Measurements from ENCODE around the gene CCL3.
"Not testable (repeated sequence)": the region's sequence is repeated elsewhere in the genome, so short reads cannot be mapped to it uniquely, and the experiment has no call there.

CCL3 gene

GRCh38 chr17:36094232-36094631, 4.3 kb upstream of the CCL3 start:
- TF ChIP-seq CTCF (IDR thresholded peaks at IDR 0.05; ENCODE audit: low read depth, low read length) = no peak

GRCh38 chr17:36092715-36093114, 2.8 kb upstream of the CCL3 start:
- DNase-seq (ENCODE audit: low read depth, low spot score); H3K4me3 ChIP-seq (ENCODE audit: low read depth, low read length); in situ Hi-C loops (cut with HindIII; ENCODE audit: low sequenced_read_pairs): not testable (repeated sequence)

More at GRCh38 chr17:36094232-36094631, 4.3 kb upstream of the CCL3 start:
- no peak for DNase-seq (ENCODE audit: low read depth, low spot score)
- no peak overlapping the region for H3K4me3 ChIP-seq (ENCODE audit: low read depth, low read length)
- in situ Hi-C loops (cut with HindIII; ENCODE audit: low sequenced_read_pairs) = no loop called here

- no peak for TF ChIP-seq CTCF (IDR thresholded peaks at IDR 0.05; ENCODE audit: low read depth, low read length)
- no peak overlapping the region for H3K4me3 ChIP-seq (ENCODE audit: low read depth, low read length)
- in situ Hi-C loops (cut with HindIII; ENCODE audit: low sequenced_read_pairs) = no loop called here
- no peak for DNase-seq (ENCODE audit: low read depth, low spot score)
These were observed 2.3 kb upstream of the CCL3 start for GRCh38 chr17:36092230-36092629.

GRCh38 chr17:36089339-36089865, 541 bp downstream of the CCL3 start:
- TF ChIP-seq CTCF (IDR thresholded peaks at IDR 0.05; ENCODE audit: low read depth, low read length) = no peak
- no peak for DNase-seq (ENCODE audit: low read depth, low spot score)
- H3K4me3 ChIP-seq (ENCODE audit: low read depth, low read length) = no peak overlapping the region
- in situ Hi-C loops (cut with HindIII; ENCODE audit: low sequenced_read_pairs) = no loop called here

- no peak for DNase-seq (ENCODE audit: low read depth, low spot score)
- no peak for TF ChIP-seq CTCF (IDR thresholded peaks at IDR 0.05; ENCODE audit: low read depth, low read length)
- in situ Hi-C loops (cut with HindIII; ENCODE audit: low sequenced_read_pairs) = no loop called here
- H3K4me3 ChIP-seq (ENCODE audit: low read depth, low read length) = no peak overlapping the region
These were observed 1.1 kb downstream of the CCL3 start for GRCh38 chr17:36088670-36089338.

GRCh38 chr17:36087897-36088572, 1.9 kb downstream of the CCL3 start:
- DNase-seq (ENCODE audit: low read depth, low spot score); H3K4me3 ChIP-seq (ENCODE audit: low read depth, low read length); in situ Hi-C loops (cut with HindIII; ENCODE audit: low sequenced_read_pairs): not testable (repeated sequence)

GRCh38 chr17:36087471-36087870, 2.5 kb downstream of the CCL3 start:
- in situ Hi-C loops (cut with HindIII; ENCODE audit: low sequenced_read_pairs); H3K4me3 ChIP-seq (ENCODE audit: low read depth, low read length); DNase-seq (ENCODE audit: low read depth, low spot score): not testable (repeated sequence)

- in situ Hi-C loops (cut with HindIII; ENCODE audit: low sequenced_read_pairs) = no loop called here
- DNase-seq (ENCODE audit: low read depth, low spot score) = no peak
- TF ChIP-seq CTCF (IDR thresholded peaks at IDR 0.05; ENCODE audit: low read depth, low read length) = no peak
- no peak overlapping the region for H3K4me3 ChIP-seq (ENCODE audit: low read depth, low read length)
These were observed 3.2 kb downstream of the CCL3 start for GRCh38 chr17:36086791-36087190.
